ENCODE data around the gene ERFL.

- TF ChIP-seq CTCF (IDR thresholded peaks at IDR 0.05), result no peak
- TF ChIP-seq POLR2A (IDR thresholded peaks at IDR 0.05), result no peak
These were observed 9.5 kb downstream of the ERFL start for GRCh38 chr19:41918653-41919244.
